Right lobe of liver (tissue), 6 donors: ENCODE measurements around the gene CALML5. TPM values are rescaled to one million over a fixed set of nuclear protein-coding genes. Genes with fewer than 3 reads are reported as not detected.
A peak's percentile ranks its signal among the peaks of the same experiment; 100 is the strongest.

Source experiments
- ATAC-seq, 4 donors: fragments of 200-7000 bp; cut with Tn5 transposase; one replicate each; pipeline ENCODE4 v1.9.1; 2020; ENCODE audit warnings: mild to moderate bottlenecking in 4 of 4, moderate library complexity in 4 of 4
- DNase-seq, 3 donors: peaks; one replicate each; pipeline ENCODE4 v3.0.0-alpha.2; 2020
- H3K27ac ChIP-seq, 3 donors: fragments of 200-600 bp; one replicate each; pipeline ENCODE4 v1.8.0; 2022
- H3K27me3 ChIP-seq, 2 donors: fragments of 200-600 bp; one replicate each; pipeline ENCODE4 v1.8.0; 2022
- H3K36me3 ChIP-seq, 4 donors: fragments of 200-600 bp; sonication (generic) in 1 of 4; one replicate each; pipeline versions ENCODE4 v1.5.1 to v1.8.0; 2017 to 2022; ENCODE audit warnings: control low read depth in 1 of 4
- H3K4me1 ChIP-seq, 4 donors: fragments of 200-600 bp; sonication (generic) in 1 of 4; one replicate each; pipeline versions ENCODE4 v1.5.1 to v1.8.0; 2017 to 2022; ENCODE audit warnings: control low read depth in 1 of 4
- H3K4me3 ChIP-seq, 3 donors: fragments of 200-600 bp; one replicate each; pipeline ENCODE4 v1.8.0; 2022
- H3K9me3 ChIP-seq, 4 donors: fragments of 200-600 bp; sonication (generic) in 1 of 4; one replicate each; pipeline versions ENCODE4 v1.5.1 to v1.8.0; 2017 to 2022; ENCODE audit warnings: control low read depth in 1 of 4
- CTCF ChIP-seq, 4 donors: fragments of 200-600 bp in 3 of 4; fragments of 450-650 bp in 1 of 4; IDR thresholded peaks; one replicate each; pipeline versions ENCODE4 v1.5.1 to v1.8.0; 2016 to 2022; ENCODE audit warnings: antibody characterized with exemption in 4 of 4, mild to moderate bottlenecking in 2 of 4
- POLR2A ChIP-seq: fragments of 450-650 bp; IDR thresholded peaks from one replicate; pipeline ENCODE4 v1.6.1; 2017; ENCODE audit warnings: antibody characterized with exemption, mild to moderate bottlenecking
- WGBS: methylation state at CpG from one replicate; pipeline ENCODE4 v1.1.6; 2018; ENCODE audit warnings: low coverage, low lambda C conversion rate; ENCODE audit not compliant: insufficient coverage; ENCODE audit errors: missing lambda C conversion rate; 5-methylcytosine and 5-hydroxymethylcytosine counted together
- intact Hi-C, 2 donors: fragments of 100-400 bp; cut with DNase I; formaldehyde crosslinking; loops; one replicate each; pipeline versions ENCODE4 v1.11.2 to v1.14.1; 2022
- total RNA-seq, 6 experiments: library from RNA; depleted of rRNA in 2 of 6; stranded (reverse); fragments of >200 nt in 2 of 6; fragmentation: NEBNext Ultra II Directional in 3 of 6; extraction: Animal tissue kit (Norgen Biotek cat#: 25700) in 3 of 6; gene quantifications; one replicate each; pipeline versions ENCODE4 v1.1.0 to v1.2.4, GENCODE V29; 2016 to 2023
- donor health status: DM: no; HTN: yes; CAD: no.
- donor health status: DM: no; HTN: no; CAD: no.
- donor health status: DM: no; HTN: no; CAD: no.
- donor health status: DM: no; HTN: yes; CAD: no.
- donor health status: DM: no; HTN: yes; CAD: no.

CALML5 gene
- total RNA-seq, 6 experiments from 2014 or later = not detected

- ATAC-seq (peak in 1 of 4 donors; percentile 42), DNase-seq (no peak)
- Histone ChIP-seq H3K36me3 (peaks cover 0 to 55% (median 28%) of the 10 kb centered on the region in 4 donors), H3K27me3 (no peaks in the 10 kb centered on the region), H3K4me1 (peaks cover 0 to 11% (median 0%) of the 10 kb centered on the region in 4 donors), H3K9me3 (no peaks in the 10 kb centered on the region), H3K27ac (no peak overlapping the region), H3K4me3 (no peak overlapping the region)
- 50% methylated on average over 1 of the region's 1 CpG for WGBS
- intact Hi-C loops = loop anchor here in 1 of 2 donors (10.0 kb wide), 1 partner anchor 146 kb away; no protein-coding TSS in a partner anchor
- TF ChIP-seq CTCF (IDR thresholded peaks at IDR 0.05) (no peak), POLR2A (no peak)
These were observed 40.9 kb downstream of the CALML5 start for GRCh38 chr10:5458425-5458824.

- H3K36me3 ChIP-seq = peaks cover 0 to 62% (median 34%) of the 10 kb centered on the region in 4 donors
- no peak for DNase-seq
- H3K4me1 ChIP-seq = peaks cover 0 to 11% (median 0%) of the 10 kb centered on the region in 4 donors
- H3K27me3 ChIP-seq = no peaks in the 10 kb centered on the region
- no peak overlapping the region for H3K27ac ChIP-seq
- 93% methylated on average over 3 of the region's 3 CpGs for WGBS
- intact Hi-C loops = loop anchor here in 1 of 2 donors (10.0 kb wide), 1 partner anchor 147 kb away; no protein-coding TSS in a partner anchor
- no peak overlapping the region for H3K4me3 ChIP-seq
- H3K9me3 ChIP-seq = no peaks in the 10 kb centered on the region
- TF ChIP-seq POLR2A (no peak), CTCF (IDR thresholded peaks at IDR 0.05) (no peak)
- no peak for ATAC-seq
These were observed 41.6 kb downstream of the CALML5 start for GRCh38 chr10:5457741-5458140.

GRCh38 chr10:5456563-5456962 is 42.8 kb downstream of the CALML5 start:
- no peak for DNase-seq
- H3K27me3 ChIP-seq = no peaks in the 10 kb centered on the region
- no peak overlapping the region for H3K4me3 ChIP-seq
- no peak for TF ChIP-seq CTCF (IDR thresholded peaks at IDR 0.05)
- TF ChIP-seq POLR2A = no peak
- peaks cover 0 to 7% (median 0%) of the 10 kb centered on the region in 4 donors for H3K4me1 ChIP-seq
- peaks cover 0 to 74% (median 43%) of the 10 kb centered on the region in 4 donors for H3K36me3 ChIP-seq
- no peaks in the 10 kb centered on the region for H3K9me3 ChIP-seq
- 89% methylated on average over 9 of the region's 12 CpGs for WGBS
- H3K27ac ChIP-seq = no peak overlapping the region
- intact Hi-C loops = loop anchor here in 1 of 2 donors (10.0 kb wide), 1 partner anchor 148 kb away; no protein-coding TSS in a partner anchor
- peak in 1 of 4 donors; percentile 34 for ATAC-seq

GRCh38 chr10:5453749-5454489 is 45.5 kb downstream of the CALML5 start:
- no peak for TF ChIP-seq CTCF (IDR thresholded peaks at IDR 0.05)
- TF ChIP-seq POLR2A = no peak
- ATAC-seq = no peak
- WGBS = 90% methylated on average over 13 of the region's 13 CpGs
- DNase-seq = no peak
- no peaks in the 10 kb centered on the region for H3K9me3 ChIP-seq
- peaks cover 0 to 73% (median 41%) of the 10 kb centered on the region in 4 donors for H3K36me3 ChIP-seq
- intact Hi-C loops = loop anchor here in 1 of 2 donors (10.0 kb wide), 1 partner anchor 151 kb away; no protein-coding TSS in a partner anchor
- no peak overlapping the region for H3K4me3 ChIP-seq
- peaks cover 0 to 18% (median 0%) of the 10 kb centered on the region in 4 donors for H3K4me1 ChIP-seq
- H3K27ac ChIP-seq = no peak overlapping the region
- no peaks in the 10 kb centered on the region for H3K27me3 ChIP-seq
